Fibroblast of the aortic adventitia (primary cell): ENCODE data around the gene PCDHGC3. TPM values are rescaled to one million over a fixed set of nuclear protein-coding genes. Genes with fewer than 3 reads are reported as not detected.

Experiments used
- DNase-seq: peaks from one replicate; pipeline ENCODE4 v3.0.0-alpha.2; 2010; ENCODE audit warnings: low read depth
- H3K4me3 ChIP-seq: 2 replicates; pipeline ENCODE4 v1.5.1; 2011; ENCODE audit warnings: low read depth, mild to moderate bottlenecking, control low read depth, low read length, moderate library complexity
- total RNA-seq: library from RNA; depleted of rRNA; stranded (reverse); fragments of >200 nt; gene quantifications from 2 replicates; pipeline ENCODE4 v1.2.3, GENCODE V29; 2012; ENCODE audit warnings: low replicate concordance
- TF ChIP-seq, protein P1 (sequence below): IDR thresholded peaks from 2 replicates; pipeline ENCODE4 v1.5.1; 2011; ENCODE audit warnings: mild to moderate bottlenecking, low read length, control low read depth, inconsistent platforms; ENCODE audit not compliant: insufficient read depth

Gene PCDHGC3
- total RNA-seq, 1 donor = 97.7 TPM

- TF ChIP-seq, protein P1, sequence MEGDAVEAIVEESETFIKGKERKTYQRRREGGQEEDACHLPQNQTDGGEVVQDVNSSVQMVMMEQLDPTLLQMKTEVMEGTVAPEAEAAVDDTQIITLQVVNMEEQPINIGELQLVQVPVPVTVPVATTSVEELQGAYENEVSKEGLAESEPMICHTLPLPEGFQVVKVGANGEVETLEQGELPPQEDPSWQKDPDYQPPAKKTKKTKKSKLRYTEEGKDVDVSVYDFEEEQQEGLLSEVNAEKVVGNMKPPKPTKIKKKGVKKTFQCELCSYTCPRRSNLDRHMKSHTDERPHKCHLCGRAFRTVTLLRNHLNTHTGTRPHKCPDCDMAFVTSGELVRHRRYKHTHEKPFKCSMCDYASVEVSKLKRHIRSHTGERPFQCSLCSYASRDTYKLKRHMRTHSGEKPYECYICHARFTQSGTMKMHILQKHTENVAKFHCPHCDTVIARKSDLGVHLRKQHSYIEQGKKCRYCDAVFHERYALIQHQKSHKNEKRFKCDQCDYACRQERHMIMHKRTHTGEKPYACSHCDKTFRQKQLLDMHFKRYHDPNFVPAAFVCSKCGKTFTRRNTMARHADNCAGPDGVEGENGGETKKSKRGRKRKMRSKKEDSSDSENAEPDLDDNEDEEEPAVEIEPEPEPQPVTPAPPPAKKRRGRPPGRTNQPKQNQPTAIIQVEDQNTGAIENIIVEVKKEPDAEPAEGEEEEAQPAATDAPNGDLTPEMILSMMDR = no peak
- no peak for DNase-seq
- H3K4me3 ChIP-seq = no peak overlapping the region
Measured at GRCh38 chr5:141437221-141437620, 38.5 kb upstream of the PCDHGC3 start.

DNA sequence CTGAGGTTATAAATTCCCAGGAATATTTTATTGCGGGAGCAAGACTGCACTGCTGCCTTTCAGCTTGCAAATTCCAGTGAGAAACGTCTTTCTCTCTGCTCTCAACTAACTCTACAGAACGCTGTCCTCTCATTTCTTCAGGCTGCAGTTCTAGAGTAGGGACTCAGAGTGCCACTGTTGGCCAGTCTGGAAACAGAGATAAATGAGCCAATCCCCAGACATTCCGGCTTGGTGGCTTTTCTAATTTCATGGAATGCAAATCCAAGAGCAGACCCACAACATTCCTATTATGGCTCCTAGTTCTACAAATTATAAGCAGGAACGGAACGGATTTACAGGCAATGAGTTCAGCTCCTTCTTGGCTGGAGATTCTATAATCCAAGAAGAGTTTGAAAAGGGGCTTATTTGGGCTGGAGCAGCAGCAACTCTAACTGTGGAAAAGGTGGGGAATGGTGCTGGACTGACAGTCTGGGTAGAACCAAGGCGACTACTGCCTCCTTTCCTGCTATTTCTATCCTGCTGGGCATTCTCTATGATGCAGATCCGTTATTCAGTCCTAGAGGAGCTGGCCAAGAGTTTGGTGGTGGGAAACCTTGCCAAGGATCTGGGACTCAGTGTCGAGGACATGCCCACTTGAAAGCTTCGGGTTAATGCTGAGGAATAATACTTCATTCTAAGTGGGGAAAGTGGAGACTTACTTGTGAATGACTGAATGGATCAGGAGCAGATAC is 36.2 kb upstream of the PCDHGC3 start:
- TF ChIP-seq, protein P1 = no peak
- DNase-seq = no peak

GRCh38 chr5:141440341-141440740 is 35.4 kb upstream of the PCDHGC3 start:
- TF ChIP-seq, protein P1 = no peak
- no peak overlapping the region for H3K4me3 ChIP-seq
- DNase-seq = no peak

More for the DNA sequence above, 36.2 kb upstream of the PCDHGC3 start:
- H3K4me3 ChIP-seq = no peak overlapping the region

DNA sequence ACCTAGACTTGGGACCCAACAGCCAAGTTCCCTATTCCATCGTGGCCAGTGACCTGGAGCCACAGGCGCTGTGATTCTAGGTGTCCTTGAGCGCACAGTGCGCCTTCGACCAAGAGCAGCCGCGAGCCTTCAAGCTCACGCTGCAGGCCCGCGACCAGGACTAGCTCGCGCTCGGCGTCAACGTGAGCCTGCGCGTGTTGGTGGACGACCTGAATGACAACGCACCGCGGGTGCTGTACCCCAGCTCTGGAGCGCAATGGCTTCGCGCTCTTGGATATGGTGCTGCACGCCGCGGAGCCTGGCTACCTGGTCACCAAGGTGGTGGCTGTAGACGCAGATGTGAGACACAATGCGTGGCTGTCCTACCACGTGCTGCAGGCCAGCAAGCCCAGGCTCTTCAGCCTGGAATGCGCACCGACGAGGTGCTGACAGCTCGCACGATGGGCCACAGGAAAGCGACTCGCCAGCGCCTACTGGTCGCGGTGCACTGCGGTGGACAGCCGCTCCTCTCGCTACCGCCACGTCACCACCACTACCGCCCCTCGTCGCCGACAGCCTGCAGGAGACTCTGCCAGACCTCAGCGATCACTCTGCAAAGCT is 34.1 kb upstream of the PCDHGC3 start:
- H3K4me3 ChIP-seq = no peak overlapping the region
- TF ChIP-seq, protein P1 = no peak
- no peak for DNase-seq

- TF ChIP-seq, protein P1 = no peak
- peak; percentile 27 for DNase-seq
- H3K4me3 ChIP-seq = no peak overlapping the region
Measured at GRCh38 chr5:141465351-141465750, 10.4 kb upstream of the PCDHGC3 start.

DNA sequence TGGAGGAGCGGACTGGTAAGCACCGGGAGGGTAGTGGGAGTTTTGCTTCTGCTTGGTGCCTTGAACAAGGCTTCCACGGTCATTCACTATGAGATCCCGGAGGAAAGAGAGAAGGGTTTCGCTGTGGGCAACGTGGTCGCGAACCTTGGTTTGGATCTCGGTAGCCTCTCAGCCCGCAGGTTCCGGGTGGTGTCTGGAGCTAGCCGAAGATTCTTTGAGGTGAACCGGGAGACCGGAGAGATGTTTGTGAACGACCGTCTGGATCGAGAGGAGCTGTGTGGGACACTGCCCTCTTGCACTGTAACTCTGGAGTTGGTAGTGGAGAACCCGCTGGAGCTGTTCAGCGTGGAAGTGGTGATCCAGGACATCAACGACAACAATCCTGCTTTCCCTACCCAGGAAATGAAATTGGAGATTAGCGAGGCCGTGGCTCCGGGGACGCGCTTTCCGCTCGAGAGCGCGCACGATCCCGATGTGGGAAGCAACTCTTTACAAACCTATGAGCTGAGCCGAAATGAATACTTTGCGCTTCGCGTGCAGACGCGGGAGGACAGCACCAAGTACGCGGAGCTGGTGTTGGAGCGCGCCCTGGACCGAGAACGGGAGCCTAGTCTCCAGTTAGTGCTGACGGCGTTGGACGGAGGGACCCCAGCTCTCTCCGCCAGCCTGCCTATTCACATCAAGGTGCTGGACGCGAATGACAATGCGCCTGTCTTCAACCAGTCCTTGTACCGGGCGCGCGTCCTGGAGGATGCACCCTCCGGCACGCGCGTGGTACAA is 556 bp downstream of the PCDHGC3 start:
- TF ChIP-seq, protein P1 = no peak
- DNase-seq = peak; percentile 84

More for the DNA sequence above, 556 bp downstream of the PCDHGC3 start:
- H3K4me3 ChIP-seq = peak overlapping the region; percentile 89
